ENCODE measurements around the gene MEP1B.

The MEP1B gene

DNA sequence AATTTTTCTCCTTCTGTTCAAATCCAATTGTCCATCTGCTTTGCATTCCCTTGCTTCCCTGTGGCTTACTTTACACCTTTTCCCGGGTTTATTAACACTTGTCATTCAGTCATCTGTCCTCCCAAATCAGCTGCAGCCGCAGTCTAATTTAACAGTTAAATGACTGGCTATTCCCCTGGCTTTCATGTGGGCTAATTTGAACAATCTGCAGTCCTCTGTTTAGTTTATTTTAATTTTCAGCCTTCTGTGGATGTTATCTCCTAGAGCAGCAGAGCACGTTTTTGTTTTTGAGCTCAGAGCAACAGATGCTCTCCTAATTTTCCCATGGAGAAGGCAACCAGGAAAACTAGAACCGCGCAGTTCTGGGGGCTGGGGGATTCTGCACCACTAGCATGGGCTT lies 55.0 kb downstream of the MEP1B start:
- Histone ChIP-seq H3K27me3 (ENCODE audit: insufficient read depth, low read length, poor library complexity) (peaks cover 13% of the 10 kb centered on the region), H3K79me2 (ENCODE audit: insufficient read depth, low read length) (no peaks in the 10 kb centered on the region), H3K9ac (ENCODE audit: low read depth, low read length) (no peak overlapping the region), H3K4me1 (ENCODE audit: insufficient read depth, low read length) (no peaks in the 10 kb centered on the region), H2AFZ (ENCODE audit: low read depth, low read length) (no peak overlapping the region), H3K36me3 (ENCODE audit: insufficient read depth, low read length) (no peaks in the 10 kb centered on the region), H3K4me2 (ENCODE audit: insufficient read depth, low read length) (no peak overlapping the region), H3K27ac (ENCODE audit: low read length) (no peak overlapping the region), H3K4me3 (ENCODE audit: low read depth in 1 of 2, low read length in 2 of 2) (no peak overlapping the region), H4K20me1 (ENCODE audit: insufficient read depth, low read length) (no peaks in the 10 kb centered on the region), H3K9me3 (ENCODE audit: insufficient read depth, low read length, severe bottlenecking) (no peaks in the 10 kb centered on the region)
- ATAC-seq (ENCODE audit: insufficient read depth, low read depth) (no peak), DNase-seq (no peak)
- TF ChIP-seq, protein P1, sequence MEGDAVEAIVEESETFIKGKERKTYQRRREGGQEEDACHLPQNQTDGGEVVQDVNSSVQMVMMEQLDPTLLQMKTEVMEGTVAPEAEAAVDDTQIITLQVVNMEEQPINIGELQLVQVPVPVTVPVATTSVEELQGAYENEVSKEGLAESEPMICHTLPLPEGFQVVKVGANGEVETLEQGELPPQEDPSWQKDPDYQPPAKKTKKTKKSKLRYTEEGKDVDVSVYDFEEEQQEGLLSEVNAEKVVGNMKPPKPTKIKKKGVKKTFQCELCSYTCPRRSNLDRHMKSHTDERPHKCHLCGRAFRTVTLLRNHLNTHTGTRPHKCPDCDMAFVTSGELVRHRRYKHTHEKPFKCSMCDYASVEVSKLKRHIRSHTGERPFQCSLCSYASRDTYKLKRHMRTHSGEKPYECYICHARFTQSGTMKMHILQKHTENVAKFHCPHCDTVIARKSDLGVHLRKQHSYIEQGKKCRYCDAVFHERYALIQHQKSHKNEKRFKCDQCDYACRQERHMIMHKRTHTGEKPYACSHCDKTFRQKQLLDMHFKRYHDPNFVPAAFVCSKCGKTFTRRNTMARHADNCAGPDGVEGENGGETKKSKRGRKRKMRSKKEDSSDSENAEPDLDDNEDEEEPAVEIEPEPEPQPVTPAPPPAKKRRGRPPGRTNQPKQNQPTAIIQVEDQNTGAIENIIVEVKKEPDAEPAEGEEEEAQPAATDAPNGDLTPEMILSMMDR (IDR thresholded peaks at IDR 0.05; ENCODE audit: borderline replicate concordance, extremely low read depth, low read length, poor library complexity, severe bottlenecking), result no peak
- no peak for TF ChIP-seq EZH2 (IDR thresholded peaks at IDR 0.05; ENCODE audit: borderline replicate concordance, low read depth, low read length, severe bottlenecking)

DNA sequence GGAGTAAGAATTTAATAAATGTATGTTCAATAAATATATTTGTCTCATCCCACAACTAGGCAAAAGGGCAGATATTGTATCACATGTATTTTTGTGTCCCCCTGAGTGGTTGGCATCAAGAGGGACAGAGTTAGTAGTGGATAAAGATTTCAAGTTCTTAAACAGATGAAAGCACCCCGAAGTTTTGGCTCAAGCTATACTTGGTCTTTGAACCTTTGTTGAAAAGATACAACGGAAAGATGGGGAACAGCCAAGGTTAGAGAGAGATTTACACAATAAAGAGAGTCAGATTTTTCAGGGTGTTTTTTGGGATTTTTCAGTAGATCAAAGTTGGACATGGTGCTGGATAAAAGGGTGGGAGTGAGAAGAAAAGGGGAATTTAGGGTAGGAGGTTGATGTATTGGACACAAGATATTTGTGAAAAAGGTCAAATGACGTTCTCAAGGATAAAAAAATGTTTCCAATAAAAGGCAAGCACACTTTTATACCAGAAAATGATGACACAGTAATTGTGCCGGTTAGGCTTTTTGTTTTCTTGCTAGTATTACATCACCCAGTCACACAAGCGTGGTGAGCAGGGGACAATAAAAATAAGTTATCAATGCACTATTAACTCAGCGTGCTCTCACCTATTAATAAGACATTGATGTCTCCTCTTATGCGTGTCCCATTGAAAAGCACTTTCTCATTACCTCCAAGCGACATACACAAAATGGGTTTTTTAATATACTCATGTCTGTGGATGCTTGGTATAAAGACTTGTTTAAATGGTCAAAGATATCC lies 59.5 kb downstream of the MEP1B start:
- no peak overlapping the region for H3K27ac ChIP-seq (ENCODE audit: low read length)
- no peak overlapping the region for H3K4me3 ChIP-seq (ENCODE audit: low read depth in 1 of 2, low read length in 2 of 2)
- H3K9ac ChIP-seq (ENCODE audit: low read depth, low read length), result no peak overlapping the region
- H4K20me1 ChIP-seq (ENCODE audit: insufficient read depth, low read length), result no peaks in the 10 kb centered on the region
- no peaks in the 10 kb centered on the region for H3K4me1 ChIP-seq (ENCODE audit: insufficient read depth, low read length)
- no peaks in the 10 kb centered on the region for H3K36me3 ChIP-seq (ENCODE audit: insufficient read depth, low read length)
- DNase-seq (no peak), ATAC-seq (ENCODE audit: insufficient read depth, low read depth) (no peak)
- H2AFZ ChIP-seq (ENCODE audit: low read depth, low read length), result no peak overlapping the region
- H3K27me3 ChIP-seq (ENCODE audit: insufficient read depth, low read length, poor library complexity), result peaks cover 6% of the 10 kb centered on the region
- no peaks in the 10 kb centered on the region for H3K9me3 ChIP-seq (ENCODE audit: insufficient read depth, low read length, severe bottlenecking)
- H3K4me2 ChIP-seq (ENCODE audit: insufficient read depth, low read length), result no peak overlapping the region
- TF ChIP-seq, protein P1 (IDR thresholded peaks at IDR 0.05; ENCODE audit: borderline replicate concordance, extremely low read depth, low read length, poor library complexity, severe bottlenecking), result no peak
- TF ChIP-seq EZH2 (IDR thresholded peaks at IDR 0.05; ENCODE audit: borderline replicate concordance, low read depth, low read length, severe bottlenecking), result no peak
- no peaks in the 10 kb centered on the region for H3K79me2 ChIP-seq (ENCODE audit: insufficient read depth, low read length)

DNA sequence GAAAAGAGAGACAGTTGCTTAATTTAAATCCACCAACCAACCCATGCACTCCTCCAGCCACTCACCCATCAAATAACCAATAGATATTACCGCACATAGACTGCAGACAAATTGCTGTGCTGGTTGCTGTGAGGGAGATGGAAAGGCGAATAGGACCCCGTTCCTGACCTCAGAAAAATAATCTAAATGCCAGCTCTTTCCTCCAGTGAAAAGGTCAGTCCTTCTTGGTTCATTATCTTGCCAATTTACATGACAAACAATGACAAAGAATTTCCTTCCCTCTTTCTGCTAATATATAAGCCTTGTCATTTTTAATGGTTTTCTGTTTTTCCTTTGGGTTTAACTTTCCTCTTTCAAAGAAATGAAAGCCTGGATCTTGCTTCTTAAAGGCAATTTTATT lies 61.6 kb downstream of the MEP1B start:
- Histone ChIP-seq H3K27ac (ENCODE audit: low read length) (no peak overlapping the region), H3K4me1 (ENCODE audit: insufficient read depth, low read length) (no peaks in the 10 kb centered on the region), H4K20me1 (ENCODE audit: insufficient read depth, low read length) (no peaks in the 10 kb centered on the region), H3K4me2 (ENCODE audit: insufficient read depth, low read length) (no peak overlapping the region), H3K27me3 (ENCODE audit: insufficient read depth, low read length, poor library complexity) (peaks cover 6% of the 10 kb centered on the region), H3K79me2 (ENCODE audit: insufficient read depth, low read length) (no peaks in the 10 kb centered on the region), H2AFZ (ENCODE audit: low read depth, low read length) (no peak overlapping the region), H3K4me3 (ENCODE audit: low read depth in 1 of 2, low read length in 2 of 2) (no peak overlapping the region), H3K9ac (ENCODE audit: low read depth, low read length) (no peak overlapping the region), H3K9me3 (ENCODE audit: insufficient read depth, low read length, severe bottlenecking) (no peaks in the 10 kb centered on the region), H3K36me3 (ENCODE audit: insufficient read depth, low read length) (no peaks in the 10 kb centered on the region)
- DNase-seq, result no peak
- no peak for ATAC-seq (ENCODE audit: insufficient read depth, low read depth)
- no peak for TF ChIP-seq EZH2 (IDR thresholded peaks at IDR 0.05; ENCODE audit: borderline replicate concordance, low read depth, low read length, severe bottlenecking)
- TF ChIP-seq, protein P1 (IDR thresholded peaks at IDR 0.05; ENCODE audit: borderline replicate concordance, extremely low read depth, low read length, poor library complexity, severe bottlenecking), result no peak

Measured in DND-41 (cell line).